H1 (cell line): Measurements from ENCODE around the gene RPS18. TPM values are rescaled to one million over a fixed set of nuclear protein-coding genes. Genes with fewer than 3 reads are reported as not detected.
A peak's percentile ranks its signal among the peaks of the same experiment; 100 is the strongest.

ENCODE experiments used
- SIN3A ChIP-seq, 2 experiments: IDR thresholded peaks in 1 of 2; conservative IDR thresholded peaks in 1 of 2; 2 replicates each; pipeline ENCODE4 v1.6.1; 2011 to 2012; ENCODE audit warnings: low read length in 2 of 2, improper control_type of control experiment in 1 of 2, low read depth in 1 of 2, mild to moderate bottlenecking in 1 of 2
- SIRT6 ChIP-seq: IDR thresholded peaks from one replicate; pipeline ENCODE4 v1.7.1; 2012; ENCODE audit warnings: low read length, inconsistent platforms
- polyA plus RNA-seq, 7 experiments: library from polyadenylated mRNA; depleted of rRNA in 3 of 7; stranded (reverse) in 5 of 7; unstranded in 2 of 7; fragments of >200 nt in 5 of 7; fragments of 200-250 nt in 2 of 7; gene quantifications; 1 replicate in 5 of 7; 2 replicates in 1 of 7; 4 replicates in 1 of 7; pipeline versions ENCODE4 v1.2.1 to v1.2.3, GENCODE V29; 2011 to 2013; ENCODE audit warnings: missing spikeins in 2 of 7, mixed read lengths in 2 of 7
- total RNA-seq: library from RNA; stranded (reverse); fragmentation: NEBNext Ultra II Directional; extraction: Animal tissue kit (Norgen Biotek cat#: 25700); gene quantifications from 2 replicates; pipeline ENCODE4 v1.2.1, GENCODE V29; 2021

The RPS18 gene
- total and polyA plus RNA-seq, 2 of the 8 experiments (the other 6 are each of a cell fraction or from before 2014, with no cell fraction given): 2,796 to 7,099 TPM

DNA sequence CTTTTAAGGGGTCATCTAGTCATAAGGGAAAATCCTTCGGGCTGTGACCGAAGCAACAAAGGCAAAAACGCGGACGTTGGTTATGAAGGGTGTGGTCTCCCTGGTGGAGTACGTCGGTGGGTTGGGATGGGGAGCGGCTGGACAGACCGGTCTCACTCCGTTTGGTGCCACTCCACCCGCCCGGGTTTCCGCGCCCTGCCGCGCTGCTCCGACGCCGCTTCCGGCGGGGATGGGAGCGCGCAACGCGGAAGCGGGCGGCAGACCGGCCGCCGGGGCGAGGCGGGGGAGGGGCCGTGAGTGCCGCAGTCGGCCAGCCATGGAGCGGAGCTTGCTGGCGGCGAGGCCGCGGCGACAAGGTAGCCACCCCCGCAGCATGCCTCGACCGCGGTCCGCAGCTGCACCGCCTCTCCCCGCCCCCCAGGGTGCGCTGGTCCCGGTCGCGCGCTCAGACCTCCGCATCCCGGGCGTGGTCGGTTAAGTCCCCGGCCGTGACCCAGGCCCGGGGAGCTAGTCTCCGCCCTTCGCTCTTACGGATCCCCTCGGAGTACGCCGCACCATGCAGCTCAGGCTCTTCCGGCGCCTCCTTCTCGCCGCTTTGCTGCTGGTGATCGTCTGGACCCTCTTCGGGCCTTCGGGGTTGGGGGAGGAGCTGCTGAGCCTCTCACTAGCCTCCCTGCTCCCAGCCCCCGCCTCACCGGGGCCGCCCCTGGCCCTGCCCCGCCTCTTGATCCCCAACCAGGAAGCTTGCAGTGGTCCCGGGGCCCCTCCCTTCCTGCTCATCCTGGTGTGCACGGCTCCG, 5.2 kb downstream of the RPS18 start, which contains the start of gene B3GALT4 (continued):
- no peak for TF ChIP-seq SIRT6
- TF ChIP-seq SIN3A (conservative IDR thresholded peaks at IDR 0.05 in 1 of 2, IDR thresholded peaks at IDR 0.05 in 1 of 2; ENCODE audit: low read depth in 1 of 2, low read length in 2 of 2): peak; percentile 32 to 77; a peak in 2 of 4 replicates
